Liver (tissue), 9 donors: ENCODE measurements around the gene ZNF99. TPM values are rescaled to one million over a fixed set of nuclear protein-coding genes. Genes with fewer than 3 reads are reported as not detected.

Experiments
- DNase-seq: peaks from one replicate; pipeline ENCODE4 v3.0.0-alpha.2; 2017; ENCODE audit warnings: low spot score
- H3K27ac ChIP-seq, 2 donors: one replicate each; pipeline ENCODE4 v1.7.0; 2013; ENCODE audit warnings: inconsistent platforms in 2 of 2, low read length in 2 of 2, control low read depth in 1 of 2, low read depth in 1 of 2, mild to moderate bottlenecking in 1 of 2
- H3K27me3 ChIP-seq, 4 donors: one replicate each; pipeline versions ENCODE4 v1.6.1 to v1.7.0; 2013; ENCODE audit warnings: low read length in 3 of 4, inconsistent platforms in 1 of 4, mild to moderate bottlenecking in 1 of 4, moderate library complexity in 1 of 4; ENCODE audit not compliant: control insufficient read depth in 4 of 4, insufficient read depth in 4 of 4
- H3K36me3 ChIP-seq, 4 donors: one replicate each; pipeline versions ENCODE4 v1.6.1 to v1.7.0; 2013; ENCODE audit warnings: low read length in 3 of 4, mild to moderate bottlenecking in 3 of 4, low read depth in 1 of 4, moderate library complexity in 1 of 4; ENCODE audit not compliant: control insufficient read depth in 4 of 4, insufficient read depth in 3 of 4
- H3K4me1 ChIP-seq, 4 donors: one replicate each; pipeline versions ENCODE4 v1.6.1 to v1.7.0; 2013; ENCODE audit warnings: low read length in 3 of 4, mild to moderate bottlenecking in 3 of 4, moderate library complexity in 1 of 4; ENCODE audit not compliant: control insufficient read depth in 4 of 4, insufficient read depth in 4 of 4
- H3K4me3 ChIP-seq, 3 donors: one replicate each; pipeline versions ENCODE4 v1.6.1 to v1.7.0; 2013; ENCODE audit warnings: low read length in 3 of 3, control low read depth in 1 of 3, low read depth in 1 of 3, mild to moderate bottlenecking in 1 of 3
- H3K9ac ChIP-seq, 2 donors: one replicate each; pipeline ENCODE4 v1.7.0; 2013; ENCODE audit warnings: low read length in 2 of 2, mild to moderate bottlenecking in 2 of 2, moderate library complexity in 2 of 2, control low read depth in 1 of 2, low read depth in 1 of 2
- H3K9me3 ChIP-seq, 4 donors: one replicate each; pipeline versions ENCODE4 v1.6.1 to v1.7.0; 2013; ENCODE audit warnings: low read length in 3 of 4; ENCODE audit not compliant: control insufficient read depth in 4 of 4
- EGR1 ChIP-seq, 2 donors: IDR thresholded peaks; 2 replicates each; pipeline ENCODE4 v1.6.1; 2016 to 2018; ENCODE audit warnings: antibody characterized with exemption in 2 of 2, low read depth in 2 of 2
- FOXA2 ChIP-seq: IDR thresholded peaks from 2 replicates; pipeline ENCODE4 v1.6.1; 2016; ENCODE audit warnings: antibody characterized with exemption
- HNF4A ChIP-seq, 2 donors: conservative IDR thresholded peaks; 2 replicates each; pipeline ENCODE4 v1.6.1; 2016; ENCODE audit warnings: antibody characterized with exemption in 2 of 2, mild to moderate bottlenecking in 2 of 2
- HNF4G ChIP-seq: IDR thresholded peaks from 2 replicates; pipeline ENCODE4 v1.6.1; 2016; ENCODE audit warnings: antibody characterized with exemption
- JUND ChIP-seq, 2 donors: IDR thresholded peaks; 2 replicates each; pipeline ENCODE4 v1.6.1; 2016; ENCODE audit warnings: antibody characterized with exemption in 2 of 2
- RAD21 ChIP-seq, 2 donors: IDR thresholded peaks; 2 replicates each; pipeline ENCODE4 v1.6.1; 2016; ENCODE audit warnings: antibody characterized with exemption in 2 of 2, mild to moderate bottlenecking in 2 of 2
- REST ChIP-seq: IDR thresholded peaks from 2 replicates; pipeline ENCODE4 v1.6.1; 2016; ENCODE audit warnings: antibody characterized with exemption, mild to moderate bottlenecking
- RXRA ChIP-seq, 2 donors: IDR thresholded peaks; 2 replicates each; pipeline ENCODE4 v1.6.1; 2017 to 2018; ENCODE audit warnings: antibody characterized with exemption in 2 of 2, mild to moderate bottlenecking in 1 of 2
- SP1 ChIP-seq: IDR thresholded peaks from 2 replicates; pipeline ENCODE4 v1.6.1; 2018; ENCODE audit warnings: antibody characterized with exemption, mild to moderate bottlenecking
- TAF1 ChIP-seq: conservative IDR thresholded peaks from 2 replicates; pipeline ENCODE4 v1.6.1; 2016; ENCODE audit warnings: antibody characterized with exemption, mild to moderate bottlenecking
- ZBTB33 ChIP-seq: IDR thresholded peaks from 2 replicates; pipeline ENCODE4 v1.6.1; 2016; ENCODE audit warnings: antibody characterized with exemption
- WGBS: extraction: QIAGEN DNeasy Blood & Tissue Kit; methylation state at CpG from one replicate; pipeline ENCODE4 v1.1.7; 2013; 5-methylcytosine and 5-hydroxymethylcytosine counted together
- polyA plus RNA-seq, 2 donors: library from polyadenylated mRNA; stranded (reverse) in 1 of 2; unstranded in 1 of 2; fragments of 200-250 nt in 1 of 2; fragments of >200 nt in 1 of 2; fragmentation: Nextera tagmentation in 1 of 2; extraction: Ambion mirVana in 1 of 2; gene quantifications; one replicate each; pipeline versions ENCODE4 v1.2.1 to v1.2.3, GENCODE V29; 2013 to 2015
- total RNA-seq, 2 donors: library from RNA; depleted of rRNA; stranded (reverse); fragments of >200 nt; gene quantifications; one replicate each; pipeline ENCODE4 v1.2.3, GENCODE V29; 2014
- TF ChIP-seq, protein P1 (sequence below): fragments of 150-350 bp; IDR thresholded peaks from 2 replicates; pipeline ENCODE4 v1.5.1; 2017; ENCODE audit warnings: improper control_type of control experiment, low read depth, low read length; ENCODE audit not compliant: missing input control
- TF ChIP-seq, protein P2 (sequence below): IDR thresholded peaks from 2 replicates; pipeline ENCODE4 v1.6.1; 2016; ENCODE audit warnings: antibody characterized with exemption
- donor health status: healthy.
- donor health status: healthy.
- donor health status: healthy.
- donor health status: healthy.
- donor health status: healthy.

The ZNF99 gene
- total and polyA plus RNA-seq, 4 donors = 0.01 to 0.09 TPM; not detected in 2

GRCh38 chr19:22814124-22814523 is 30.2 kb upstream of the ZNF99 start:
- DNase-seq = no peak
- no peak for TF ChIP-seq EGR1 (IDR thresholded peaks at IDR 0.05; ENCODE audit: low read depth in 2 of 2)
- TF ChIP-seq JUND (IDR thresholded peaks at IDR 0.05) = no peak
- TF ChIP-seq SP1 = no peak
- no peak for TF ChIP-seq RAD21 (IDR thresholded peaks at IDR 0.05)
- TF ChIP-seq HNF4G = no peak
- TF ChIP-seq RXRA (IDR thresholded peaks at IDR 0.05) = no peak
- no peak for TF ChIP-seq ZBTB33
- TF ChIP-seq FOXA2 = no peak
- no peak for TF ChIP-seq REST
- TF ChIP-seq TAF1 = no peak
- TF ChIP-seq, protein P1, sequence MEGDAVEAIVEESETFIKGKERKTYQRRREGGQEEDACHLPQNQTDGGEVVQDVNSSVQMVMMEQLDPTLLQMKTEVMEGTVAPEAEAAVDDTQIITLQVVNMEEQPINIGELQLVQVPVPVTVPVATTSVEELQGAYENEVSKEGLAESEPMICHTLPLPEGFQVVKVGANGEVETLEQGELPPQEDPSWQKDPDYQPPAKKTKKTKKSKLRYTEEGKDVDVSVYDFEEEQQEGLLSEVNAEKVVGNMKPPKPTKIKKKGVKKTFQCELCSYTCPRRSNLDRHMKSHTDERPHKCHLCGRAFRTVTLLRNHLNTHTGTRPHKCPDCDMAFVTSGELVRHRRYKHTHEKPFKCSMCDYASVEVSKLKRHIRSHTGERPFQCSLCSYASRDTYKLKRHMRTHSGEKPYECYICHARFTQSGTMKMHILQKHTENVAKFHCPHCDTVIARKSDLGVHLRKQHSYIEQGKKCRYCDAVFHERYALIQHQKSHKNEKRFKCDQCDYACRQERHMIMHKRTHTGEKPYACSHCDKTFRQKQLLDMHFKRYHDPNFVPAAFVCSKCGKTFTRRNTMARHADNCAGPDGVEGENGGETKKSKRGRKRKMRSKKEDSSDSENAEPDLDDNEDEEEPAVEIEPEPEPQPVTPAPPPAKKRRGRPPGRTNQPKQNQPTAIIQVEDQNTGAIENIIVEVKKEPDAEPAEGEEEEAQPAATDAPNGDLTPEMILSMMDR = no peak
- TF ChIP-seq, protein P2, sequence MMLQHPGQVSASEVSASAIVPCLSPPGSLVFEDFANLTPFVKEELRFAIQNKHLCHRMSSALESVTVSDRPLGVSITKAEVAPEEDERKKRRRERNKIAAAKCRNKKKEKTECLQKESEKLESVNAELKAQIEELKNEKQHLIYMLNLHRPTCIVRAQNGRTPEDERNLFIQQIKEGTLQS = no peak
- no peaks in the 10 kb centered on the region for H3K36me3 ChIP-seq
- H3K27ac ChIP-seq = no peak overlapping the region
- 63% methylated on average over 2 of the region's 2 CpGs for WGBS
- peaks cover 2 to 20% (median 14%) of the 10 kb centered on the region in 4 donors for H3K9me3 ChIP-seq
- no peak overlapping the region for H3K4me3 ChIP-seq
- no peak overlapping the region for H3K9ac ChIP-seq
- H3K4me1 ChIP-seq = no peaks in the 10 kb centered on the region
- no peaks in the 10 kb centered on the region for H3K27me3 ChIP-seq

GRCh38 chr19:22807061-22807835 is 23.3 kb upstream of the ZNF99 start:
- H3K9ac ChIP-seq = no peak overlapping the region
- DNase-seq = no peak
- H3K4me3 ChIP-seq = peak overlapping the region in 1 of 3 donors; percentile 26
- peaks cover 5 to 9% (median 5%) of the 10 kb centered on the region in 4 donors for H3K9me3 ChIP-seq
- H3K27ac ChIP-seq = no peak overlapping the region
- no peak for TF ChIP-seq RXRA (IDR thresholded peaks at IDR 0.05)
- TF ChIP-seq HNF4A (conservative IDR thresholded peaks at IDR 0.05) = no peak
- TF ChIP-seq RAD21 (IDR thresholded peaks at IDR 0.05) = no peak
- H3K36me3 ChIP-seq = no peaks in the 10 kb centered on the region
- H3K27me3 ChIP-seq = peaks cover 0 to 2% (median 0%) of the 10 kb centered on the region in 4 donors
- peaks cover 0 to 1% (median 0%) of the 10 kb centered on the region in 4 donors for H3K4me1 ChIP-seq
- 11% methylated on average over 72 of the region's 72 CpGs for WGBS
